ENCODE results near the gene PIK3C2G. TPM values are rescaled to one million over a fixed set of nuclear protein-coding genes. Genes with fewer than 3 reads are reported as not detected.

The PIK3C2G gene
- total and polyA plus RNA-seq, 2 of the 13 experiments (the other 11 are each of a cell fraction or from before 2014, with no cell fraction given): not detected

GRCh38 chr12:18467620-18468245 lies 206.4 kb downstream of the PIK3C2G start:
- Histone ChIP-seq H3K79me2 (ENCODE audit: insufficient read depth, low read length) (no peaks in the 10 kb centered on the region), H3K4me1 (ENCODE audit: insufficient read depth, low read length) (no peaks in the 10 kb centered on the region), H3K4me2 (ENCODE audit: low read depth, low read length) (no peak overlapping the region), H2AFZ (ENCODE audit: low read length) (no peak overlapping the region), H3K27me3 (ENCODE audit: control insufficient read depth in 1 of 2, insufficient read depth in 2 of 2, low read length in 2 of 2) (no peaks in the 10 kb centered on the region), H3K27ac (ENCODE audit: extremely low read length, insufficient read depth, low read length) (no peak overlapping the region), H3K36me3 (replicated peaks in 1 of 2; ENCODE audit: control insufficient read depth in 1 of 2, insufficient read depth in 2 of 2, low read length in 2 of 2) (no peaks in the 10 kb centered on the region), H4K20me1 (ENCODE audit: insufficient read depth, low read length) (no peaks in the 10 kb centered on the region), H3K4me3 (replicated peaks in 1 of 3; ENCODE audit: insufficient read depth in 1 of 3, low read depth in 2 of 3, low read length in 3 of 3) (no peak overlapping the region), H3K9me3 (ENCODE audit: low read length) (no peaks in the 10 kb centered on the region), H3K9ac (ENCODE audit: insufficient read depth, low read depth, low read length) (no peak overlapping the region)
- TF ChIP-seq ZNF556 (CRISPR knock-in tag; IDR thresholded peaks at IDR 0.05; ENCODE audit: borderline replicate concordance) (no peak), MTA1 (CRISPR knock-in tag; IDR thresholded peaks at IDR 0.05; ENCODE audit: borderline replicate concordance) (no peak), GPBP1L1 (CRISPR knock-in tag; IDR thresholded peaks at IDR 0.05) (no peak), ATF7 (IDR thresholded peaks at IDR 0.05) (peak; percentile 27; the same call in 1 of the 2 replicates), ATF7 (CRISPR knock-in tag; IDR thresholded peaks at IDR 0.05) (no peak), ZFX (CRISPR knock-in tag; IDR thresholded peaks at IDR 0.05; ENCODE audit: low read depth) (no peak), ZMAT5 (CRISPR knock-in tag; IDR thresholded peaks at IDR 0.05; ENCODE audit: borderline replicate concordance, low read depth) (no peak)
- ChIA-PET CTCF (ENCODE audit: low intra/inter-chr PET ratio, low total read pairs) (no interaction called here), POLR2A (no interaction called here)
- no peak for DNase-seq (ENCODE audit: low spot score)
- intact Hi-C loops (cut with micrococcal nuclease; ENCODE audit: unreplicated experiment): no loop called here
- FAIRE-seq: no peak
- BruUV-seq (replicated peaks): no TSS peak
- no peak for ATAC-seq
- in situ Hi-C loops (cut with HindIII; ENCODE audit: extremely low pct_ligation_motif_present, low pct_unique_long_range_greater_than_20kb): no loop called here
